ENCODE data around the gene SHC3.

DNA sequence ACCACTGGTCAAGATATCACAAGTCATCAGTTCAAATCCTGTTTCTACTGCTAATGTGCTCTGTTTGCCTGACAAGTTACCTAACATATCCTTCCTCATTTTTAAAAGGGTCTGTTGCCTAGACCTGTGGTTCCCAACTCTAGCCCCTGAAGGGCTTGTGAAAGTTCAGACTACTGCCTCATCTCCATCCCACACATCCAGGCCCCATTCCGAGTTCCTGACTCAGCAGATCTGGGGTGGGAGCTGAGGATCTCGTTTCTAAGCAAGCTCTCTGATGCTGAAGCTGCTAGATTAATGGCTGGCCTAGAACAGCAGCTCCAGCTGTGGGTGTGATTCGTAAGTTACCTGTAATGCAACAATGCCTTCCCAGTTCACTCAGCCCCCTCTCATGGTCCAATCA lies 154.9 kb downstream of the SHC3 start:
- TF ChIP-seq, protein P1, sequence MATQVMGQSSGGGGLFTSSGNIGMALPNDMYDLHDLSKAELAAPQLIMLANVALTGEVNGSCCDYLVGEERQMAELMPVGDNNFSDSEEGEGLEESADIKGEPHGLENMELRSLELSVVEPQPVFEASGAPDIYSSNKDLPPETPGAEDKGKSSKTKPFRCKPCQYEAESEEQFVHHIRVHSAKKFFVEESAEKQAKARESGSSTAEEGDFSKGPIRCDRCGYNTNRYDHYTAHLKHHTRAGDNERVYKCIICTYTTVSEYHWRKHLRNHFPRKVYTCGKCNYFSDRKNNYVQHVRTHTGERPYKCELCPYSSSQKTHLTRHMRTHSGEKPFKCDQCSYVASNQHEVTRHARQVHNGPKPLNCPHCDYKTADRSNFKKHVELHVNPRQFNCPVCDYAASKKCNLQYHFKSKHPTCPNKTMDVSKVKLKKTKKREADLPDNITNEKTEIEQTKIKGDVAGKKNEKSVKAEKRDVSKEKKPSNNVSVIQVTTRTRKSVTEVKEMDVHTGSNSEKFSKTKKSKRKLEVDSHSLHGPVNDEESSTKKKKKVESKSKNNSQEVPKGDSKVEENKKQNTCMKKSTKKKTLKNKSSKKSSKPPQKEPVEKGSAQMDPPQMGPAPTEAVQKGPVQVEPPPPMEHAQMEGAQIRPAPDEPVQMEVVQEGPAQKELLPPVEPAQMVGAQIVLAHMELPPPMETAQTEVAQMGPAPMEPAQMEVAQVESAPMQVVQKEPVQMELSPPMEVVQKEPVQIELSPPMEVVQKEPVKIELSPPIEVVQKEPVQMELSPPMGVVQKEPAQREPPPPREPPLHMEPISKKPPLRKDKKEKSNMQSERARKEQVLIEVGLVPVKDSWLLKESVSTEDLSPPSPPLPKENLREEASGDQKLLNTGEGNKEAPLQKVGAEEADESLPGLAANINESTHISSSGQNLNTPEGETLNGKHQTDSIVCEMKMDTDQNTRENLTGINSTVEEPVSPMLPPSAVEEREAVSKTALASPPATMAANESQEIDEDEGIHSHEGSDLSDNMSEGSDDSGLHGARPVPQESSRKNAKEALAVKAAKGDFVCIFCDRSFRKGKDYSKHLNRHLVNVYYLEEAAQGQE (IDR thresholded peaks at IDR 0.05; ENCODE audit: insufficient read depth in 1 of 2, low read depth in 2 of 2, low read length in 2 of 2): no peak
- no peak for TF ChIP-seq POLR2AphosphoS5 (IDR thresholded peaks at IDR 0.05; ENCODE audit: low read depth, low read length)
